H1 (cell line): Measurements from ENCODE around the gene PES1. TPM values are rescaled to one million over a fixed set of nuclear protein-coding genes. Genes with fewer than 3 reads are reported as not detected.

Experiments
- BRCA1 ChIP-seq: IDR thresholded peaks from 2 replicates; pipeline ENCODE4 v1.6.1; 2012; ENCODE audit warnings: low read depth, low read length, improper control_type of control experiment
- CREB1 ChIP-seq: IDR thresholded peaks from 2 replicates; pipeline ENCODE4 v1.6.1; 2012; ENCODE audit warnings: inconsistent platforms
- PHF8 ChIP-seq: fragments of 200-600 bp; sonication (generic); conservative IDR thresholded peaks from 2 replicates; pipeline ENCODE4 v1.7.1; 2012; ENCODE audit warnings: low read depth, mild to moderate bottlenecking, inconsistent platforms, low read length, moderate library complexity
- RXRA ChIP-seq: IDR thresholded peaks from 2 replicates; pipeline ENCODE4 v1.6.1; 2011; ENCODE audit warnings: low read depth, mild to moderate bottlenecking, low read length, moderate library complexity; ENCODE audit not compliant: insufficient read depth
- polyA plus RNA-seq, 7 experiments: library from polyadenylated mRNA; depleted of rRNA in 3 of 7; stranded (reverse) in 5 of 7; unstranded in 2 of 7; fragments of >200 nt in 5 of 7; fragments of 200-250 nt in 2 of 7; gene quantifications; 1 replicate in 5 of 7; 2 replicates in 1 of 7; 4 replicates in 1 of 7; pipeline versions ENCODE4 v1.2.1 to v1.2.3, GENCODE V29; 2011 to 2013; ENCODE audit warnings: missing spikeins in 2 of 7, mixed read lengths in 2 of 7
- total RNA-seq: library from RNA; stranded (reverse); fragmentation: NEBNext Ultra II Directional; extraction: Animal tissue kit (Norgen Biotek cat#: 25700); gene quantifications from 2 replicates; pipeline ENCODE4 v1.2.1, GENCODE V29; 2021

Gene PES1
- total and polyA plus RNA-seq, 2 of the 8 experiments (the other 6 are each of a cell fraction or from before 2014, with no cell fraction given): 121 to 191 TPM

GRCh38 chr22:30586414-30586813, 5.3 kb downstream of the PES1 start (continued):
- TF ChIP-seq PHF8 (no peak), BRCA1 (no peak), CREB1 (no peak), RXRA (no peak)
